Measurements from ENCODE around the gene CHD5.

CHD5 gene

GRCh38 chr1:6151291-6151822 lies 28.8 kb downstream of the CHD5 start:
- no peak for DNase-seq

GRCh38 chr1:6150006-6150938 lies 29.8 kb downstream of the CHD5 start:
- no peak for DNase-seq

- no peak for DNase-seq
Measured at GRCh38 chr1:6149597-6149996, 30.5 kb downstream of the CHD5 start.

- DNase-seq = no peak
Measured at GRCh38 chr1:6148497-6149241, 31.5 kb downstream of the CHD5 start.

GRCh38 chr1:6145864-6146410 lies 34.2 kb downstream of the CHD5 start:
- DNase-seq = no peak

- no peak for DNase-seq
Measured at GRCh38 chr1:6145396-6145750, 34.7 kb downstream of the CHD5 start.

GRCh38 chr1:6144647-6145395 lies 35.3 kb downstream of the CHD5 start:
- no peak for DNase-seq

GRCh38 chr1:6144175-6144574 lies 35.9 kb downstream of the CHD5 start:
- no peak for DNase-seq

- no peak for DNase-seq
Measured at GRCh38 chr1:6143395-6143794, 36.7 kb downstream of the CHD5 start.

- DNase-seq = no peak
Measured at GRCh38 chr1:6142734-6143133, 37.4 kb downstream of the CHD5 start.

- DNase-seq = no peak
Measured at GRCh38 chr1:6142036-6142621, 38.0 kb downstream of the CHD5 start.

GRCh38 chr1:6141592-6141991 lies 38.5 kb downstream of the CHD5 start:
- DNase-seq = no peak

GRCh38 chr1:6140413-6140812 lies 39.7 kb downstream of the CHD5 start:
- no peak for DNase-seq

- DNase-seq = no peak
Measured at GRCh38 chr1:6137758-6138157, 42.4 kb downstream of the CHD5 start.

GRCh38 chr1:6136516-6137220 lies 43.5 kb downstream of the CHD5 start:
- no peak for DNase-seq

GRCh38 chr1:6134741-6135510 lies 45.2 kb downstream of the CHD5 start:
- no peak for DNase-seq

- DNase-seq = no peak
Measured at GRCh38 chr1:6134206-6134605, 45.9 kb downstream of the CHD5 start.

GRCh38 chr1:6133146-6133895 lies 46.8 kb downstream of the CHD5 start:
- DNase-seq = no peak

GRCh38 chr1:6131561-6131960 lies 48.6 kb downstream of the CHD5 start:
- DNase-seq = no peak

- no peak for DNase-seq
Measured at GRCh38 chr1:6130596-6130995, 49.5 kb downstream of the CHD5 start.
